ENCODE data around the gene PRKN.

DNA sequence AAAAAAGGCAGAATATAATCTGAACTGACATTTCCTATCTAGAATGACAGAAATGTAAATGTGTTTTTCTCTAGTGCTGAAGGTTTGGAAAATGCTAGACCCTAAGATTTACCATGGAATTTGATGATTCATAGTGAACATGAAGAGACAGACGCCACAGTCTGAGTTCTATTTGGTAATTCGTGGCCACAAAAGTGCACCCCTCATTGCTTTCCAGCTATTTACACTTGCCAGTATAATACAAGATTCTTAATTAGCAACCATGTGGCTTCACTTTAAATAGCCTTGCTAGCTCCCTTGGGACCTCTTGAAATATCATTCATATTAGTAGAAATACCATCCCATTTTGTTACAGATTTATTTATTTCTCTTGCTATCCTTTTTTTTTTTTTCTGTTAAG lies 636.8 kb downstream of the PRKN start:
- TF ChIP-seq CTCF (IDR thresholded peaks at IDR 0.05; ENCODE audit: poor library complexity) (no peak), EZH2phosphoT487 (IDR thresholded peaks at IDR 0.05; ENCODE audit: low read depth, severe bottlenecking, unreplicated experiment) (no peak)
